Kidney (tissue), 14 donors: ENCODE results near the gene TANC1. TPM values are rescaled to one million over a fixed set of nuclear protein-coding genes. Genes with fewer than 3 reads are reported as not detected.
A peak's percentile ranks its signal among the peaks of the same experiment; 100 is the strongest.

ENCODE experiments used
- DNase-seq, 5 donors: peaks; one replicate each; pipeline ENCODE4 v3.0.0-alpha.2; 2013 to 2020
- FAIRE-seq: peaks from 2 replicates; lab custom pipeline; 2012; peaks lifted over from hg19 to GRCh38; lab: Jason Lieb, UNC
- H3K27ac ChIP-seq, 2 donors: one replicate each; pipeline ENCODE4 v1.7.0; 2013; ENCODE audit warnings: low read depth in 2 of 2, low read length in 2 of 2, inconsistent platforms in 1 of 2
- H3K27me3 ChIP-seq: one replicate; pipeline ENCODE4 v1.7.1; 2013; ENCODE audit warnings: low read length, inconsistent platforms; ENCODE audit not compliant: control insufficient read depth, insufficient read depth
- H3K36me3 ChIP-seq, 3 donors: one replicate each; pipeline versions ENCODE4 v1.7.0 to v1.7.1; 2013; ENCODE audit warnings: low read length in 3 of 3, control low read depth in 1 of 3, inconsistent platforms in 1 of 3; ENCODE audit not compliant: insufficient read depth in 3 of 3, control insufficient read depth in 2 of 3
- H3K4me1 ChIP-seq, 3 donors: one replicate each; pipeline versions ENCODE4 v1.7.0 to v1.7.1; 2013; ENCODE audit warnings: low read length in 3 of 3, inconsistent platforms in 1 of 3, low read depth in 1 of 3; ENCODE audit not compliant: control insufficient read depth in 2 of 3, insufficient read depth in 2 of 3
- H3K4me3 ChIP-seq, 3 donors: one replicate each; pipeline versions ENCODE4 v1.7.0 to v1.8.1; 2013; ENCODE audit warnings: low read length in 3 of 3, control low read depth in 1 of 3, inconsistent platforms in 1 of 3
- H3K9ac ChIP-seq, 3 donors: one replicate each; pipeline versions ENCODE4 v1.7.0 to v1.7.1; 2013; ENCODE audit warnings: low read length in 3 of 3, control low read depth in 1 of 3, inconsistent platforms in 1 of 3
- H3K9me3 ChIP-seq, 3 donors: one replicate each; pipeline versions ENCODE4 v1.7.0 to v1.7.1; 2013; ENCODE audit warnings: low read length in 3 of 3, control low read depth in 1 of 3, inconsistent platforms in 1 of 3; ENCODE audit not compliant: control insufficient read depth in 2 of 3, insufficient read depth in 1 of 3
- intact Hi-C: fragments of 100-400 bp; cut with DNase I; formaldehyde crosslinking; loops from one replicate; pipeline ENCODE4 v1.11.1; 2022
- polyA plus RNA-seq: library from polyadenylated mRNA; stranded (reverse); fragments of 350-450 nt; fragmentation: Illumina TruSeq; extraction: RNeasy Lipid Tissue Mini Kit (QIAGEN cat#74804); gene quantifications from one replicate; pipeline ENCODE4 v1.2.3, GENCODE V29; 2014; ENCODE audit warnings: low read depth, low replicate concordance; ENCODE audit not compliant: insufficient read depth
- total RNA-seq: library from RNA; stranded (reverse); fragmentation: NEBNext Ultra II Directional; extraction: Animal tissue kit (Norgen Biotek cat#: 25700); gene quantifications from one replicate; pipeline ENCODE4 v1.2.1, GENCODE V29; 2021
- TF ChIP-seq, protein P1 (sequence below): IDR thresholded peaks from 3 replicates; pipeline ENCODE4 v1.5.1; 2012; ENCODE audit warnings: mild to moderate bottlenecking, moderate library complexity, borderline replicate concordance; ENCODE audit not compliant: insufficient read depth; ENCODE audit errors: extremely low read depth
- donor health status: control.
- donor health status: control.
- donor health status: control.
- donor health status: control.
- donor health status: control.
- donor health status: DM: yes; HTN: yes; CAD: no.
- donor health status: Normal renal cell carcinoma (clear cell type).

Gene TANC1
- total and polyA plus RNA-seq, 2 donors from 2014 or later: 9.2 to 39.0 TPM

DNA sequence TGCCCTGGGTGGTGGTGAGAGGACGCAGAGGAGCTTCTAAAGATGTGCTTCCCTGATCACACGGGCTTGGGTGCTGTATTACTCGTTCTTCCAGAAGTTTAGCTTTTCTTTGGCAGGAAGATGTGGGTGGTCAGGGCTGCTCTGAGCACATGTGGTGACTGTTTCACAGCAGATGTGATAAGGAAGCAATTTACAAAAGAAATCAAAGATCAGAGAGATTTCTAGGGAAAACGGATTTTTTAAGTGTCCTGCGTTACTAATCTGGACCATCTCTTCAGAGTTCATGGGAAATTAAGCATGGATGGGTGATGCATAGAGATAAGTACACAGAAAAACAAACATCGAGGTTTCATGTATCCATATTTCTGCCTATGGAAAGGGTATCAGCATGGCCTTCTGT is 218.7 kb downstream of the TANC1 start:
- TF ChIP-seq, protein P1, sequence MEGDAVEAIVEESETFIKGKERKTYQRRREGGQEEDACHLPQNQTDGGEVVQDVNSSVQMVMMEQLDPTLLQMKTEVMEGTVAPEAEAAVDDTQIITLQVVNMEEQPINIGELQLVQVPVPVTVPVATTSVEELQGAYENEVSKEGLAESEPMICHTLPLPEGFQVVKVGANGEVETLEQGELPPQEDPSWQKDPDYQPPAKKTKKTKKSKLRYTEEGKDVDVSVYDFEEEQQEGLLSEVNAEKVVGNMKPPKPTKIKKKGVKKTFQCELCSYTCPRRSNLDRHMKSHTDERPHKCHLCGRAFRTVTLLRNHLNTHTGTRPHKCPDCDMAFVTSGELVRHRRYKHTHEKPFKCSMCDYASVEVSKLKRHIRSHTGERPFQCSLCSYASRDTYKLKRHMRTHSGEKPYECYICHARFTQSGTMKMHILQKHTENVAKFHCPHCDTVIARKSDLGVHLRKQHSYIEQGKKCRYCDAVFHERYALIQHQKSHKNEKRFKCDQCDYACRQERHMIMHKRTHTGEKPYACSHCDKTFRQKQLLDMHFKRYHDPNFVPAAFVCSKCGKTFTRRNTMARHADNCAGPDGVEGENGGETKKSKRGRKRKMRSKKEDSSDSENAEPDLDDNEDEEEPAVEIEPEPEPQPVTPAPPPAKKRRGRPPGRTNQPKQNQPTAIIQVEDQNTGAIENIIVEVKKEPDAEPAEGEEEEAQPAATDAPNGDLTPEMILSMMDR: no peak
- Histone ChIP-seq H3K9ac (no peak overlapping the region), H3K36me3 (peaks cover 4 to 45% (median 12%) of the 10 kb centered on the region in 3 donors), H3K4me3 (no peak overlapping the region), H3K27ac (no peak overlapping the region), H3K9me3 (no peaks in the 10 kb centered on the region), H3K4me1 (peaks cover 0 to 12% (median 0%) of the 10 kb centered on the region in 3 donors), H3K27me3 (no peaks in the 10 kb centered on the region)
- intact Hi-C loops: no loop called here
- no peak for DNase-seq
- FAIRE-seq: no peak

DNA sequence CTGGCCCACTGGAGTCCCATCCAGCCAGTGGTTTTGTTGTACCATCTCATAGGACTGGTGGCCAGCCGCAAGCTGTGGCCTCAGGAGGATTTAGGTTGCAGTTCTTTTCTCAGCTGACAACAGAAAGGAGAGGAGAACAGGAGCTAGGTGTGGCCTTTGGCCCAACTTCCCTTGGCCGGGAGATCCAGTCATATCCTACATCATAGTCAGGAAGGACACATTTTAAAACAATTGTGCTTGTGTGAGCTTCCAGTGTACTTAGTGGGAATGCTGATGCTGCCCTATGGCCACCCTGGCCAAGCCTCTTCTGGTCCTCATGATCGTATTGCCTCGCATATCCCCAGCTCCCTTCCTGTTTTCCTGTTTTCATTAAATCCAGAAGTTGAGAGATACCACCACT is 220.0 kb downstream of the TANC1 start:
- peaks cover 0 to 7% (median 0%) of the 10 kb centered on the region in 3 donors for H3K4me1 ChIP-seq
- no peak overlapping the region for H3K4me3 ChIP-seq
- no peaks in the 10 kb centered on the region for H3K27me3 ChIP-seq
- FAIRE-seq (no peak), DNase-seq (no peak)
- H3K36me3 ChIP-seq: peaks cover 4 to 45% (median 12%) of the 10 kb centered on the region in 3 donors
- TF ChIP-seq, protein P1: no peak
- H3K27ac ChIP-seq: peak overlapping the region in 1 of 2 donors; percentile 28
- H3K9me3 ChIP-seq: no peaks in the 10 kb centered on the region
- H3K9ac ChIP-seq: no peak overlapping the region
- intact Hi-C loops: no loop called here

DNA sequence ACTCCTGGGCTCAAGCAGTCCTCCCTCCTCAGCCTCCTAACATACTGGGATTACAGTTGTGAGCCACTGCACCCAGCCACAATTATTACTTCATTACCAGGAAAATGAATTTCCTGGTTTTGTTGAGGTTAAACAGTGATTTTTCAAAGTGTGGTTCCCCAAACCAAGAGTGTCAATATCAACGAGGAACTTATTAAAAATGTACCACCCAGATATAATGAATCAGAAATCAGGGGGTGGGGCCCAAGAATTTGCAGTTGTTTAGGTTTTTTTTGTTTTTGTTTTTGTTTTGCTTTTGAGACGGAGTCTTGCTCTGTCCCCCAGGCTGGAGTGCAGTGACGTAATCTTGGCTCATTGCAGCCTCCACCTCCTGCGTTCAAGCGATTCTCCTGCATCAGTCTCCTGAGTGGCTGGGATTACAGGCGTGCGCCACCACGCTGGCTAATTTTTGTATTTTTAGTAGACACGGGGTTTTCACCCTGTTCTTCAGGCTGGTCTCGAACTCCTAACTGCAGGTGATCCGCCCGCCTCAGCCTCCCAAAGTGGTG is 224.0 kb downstream of the TANC1 start:
- no peak for DNase-seq
- no peaks in the 10 kb centered on the region for H3K9me3 ChIP-seq
- FAIRE-seq: no peak
- no peak overlapping the region for H3K4me3 ChIP-seq
- no peaks in the 10 kb centered on the region for H3K27me3 ChIP-seq
- no peaks in the 10 kb centered on the region for H3K4me1 ChIP-seq
- intact Hi-C loops: no loop called here
- peaks cover 4 to 53% (median 6%) of the 10 kb centered on the region in 3 donors for H3K36me3 ChIP-seq
- no peak overlapping the region for H3K27ac ChIP-seq
- no peak overlapping the region for H3K9ac ChIP-seq
- TF ChIP-seq, protein P1: no peak

DNA sequence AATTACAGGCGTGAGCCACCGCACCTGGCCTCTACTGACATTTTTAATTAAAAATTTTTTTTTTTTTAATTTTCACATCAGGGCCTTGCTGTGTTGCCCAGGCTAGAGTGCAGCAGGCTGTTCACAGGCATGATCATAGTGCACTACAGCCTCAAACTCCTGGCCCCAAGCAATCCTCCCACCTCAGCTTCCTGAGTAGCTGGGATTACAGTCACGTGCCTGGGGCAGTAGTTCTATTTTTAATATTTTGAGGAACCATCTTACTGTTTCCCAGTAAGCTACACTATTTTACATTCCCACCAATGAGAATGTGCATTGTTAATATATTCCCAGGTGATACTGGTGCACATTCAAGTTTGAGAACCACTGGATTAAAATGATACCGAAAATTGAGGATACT is 225.4 kb downstream of the TANC1 start:
- no peaks in the 10 kb centered on the region for H3K9me3 ChIP-seq
- no peak for FAIRE-seq
- no peak overlapping the region for H3K27ac ChIP-seq
- intact Hi-C loops: no loop called here
- H3K4me3 ChIP-seq: no peak overlapping the region
- H3K4me1 ChIP-seq: no peaks in the 10 kb centered on the region
- H3K9ac ChIP-seq: no peak overlapping the region
- TF ChIP-seq, protein P1: no peak
- H3K27me3 ChIP-seq: no peaks in the 10 kb centered on the region
- DNase-seq: no peak
- peaks cover 8 to 52% (median 10%) of the 10 kb centered on the region in 3 donors for H3K36me3 ChIP-seq
